H1 (cell line): Measurements from ENCODE around the gene TIMM10. TPM values are rescaled to one million over a fixed set of nuclear protein-coding genes. Genes with fewer than 3 reads are reported as not detected.

Source experiments
- CTCF ChIA-PET: fragments of 300-600 bp; sonication (Branson Sonifier 250); formaldehyde crosslinking; loops from one replicate; lab custom pipeline; 2021; ENCODE audit not compliant: partially characterized antibody; lab: Charles Lee
- POLR2A ChIA-PET: fragments of 300-600 bp; sonication (Branson Sonifier 250); formaldehyde crosslinking; loops from one replicate; lab custom pipeline; 2021; ENCODE audit warnings: inconsistent platforms; ENCODE audit not compliant: partially characterized antibody; lab: Charles Lee
- DNase-seq, 2 experiments: peaks; one replicate each; pipeline versions ENCODE4 v3.0.0 to v3.0.0-alpha.2; 2010 to 2022; ENCODE audit warnings: low spot score in 2 of 2, low read depth in 1 of 2, mixed read lengths in 1 of 2
- FAIRE-seq: peaks from 2 replicates; lab custom pipeline; 2011; peaks lifted over from hg19 to GRCh38; lab: Jason Lieb, UNC
- H2AFZ ChIP-seq: 2 replicates; pipeline ENCODE4 v1.8.1; 2012; ENCODE audit warnings: low read length, inconsistent platforms
- H2AK5ac ChIP-seq: 2 replicates; pipeline ENCODE4 v1.6.1; 2013; ENCODE audit warnings: low read depth, low read length
- H2BK120ac ChIP-seq: replicated peaks from 2 replicates; pipeline ENCODE3; 2013; ENCODE audit warnings: low read depth, low read length, inconsistent platforms
- H2BK12ac ChIP-seq: 2 replicates; pipeline ENCODE4 v1.6.1; 2013; ENCODE audit warnings: low read depth, low read length
- H2BK15ac ChIP-seq: 2 replicates; pipeline ENCODE4 v1.6.1; 2013; ENCODE audit warnings: low read length
- H2BK20ac ChIP-seq: 2 replicates; pipeline ENCODE4 v1.6.1; 2013; ENCODE audit warnings: low read length
- H2BK5ac ChIP-seq: 2 replicates; pipeline ENCODE4 v1.6.1; 2013; ENCODE audit warnings: low read depth, low read length
- H3K14ac ChIP-seq: 2 replicates; pipeline ENCODE4 v1.6.1; 2013; ENCODE audit warnings: inconsistent platforms; ENCODE audit not compliant: insufficient read length
- H3K18ac ChIP-seq: 2 replicates; pipeline ENCODE4 v1.6.1; 2013; ENCODE audit warnings: low read length; ENCODE audit errors: extremely low read depth
- H3K23ac ChIP-seq: 2 replicates; pipeline ENCODE4 v1.6.1; 2013; ENCODE audit warnings: inconsistent platforms; ENCODE audit not compliant: insufficient read length
- H3K23me2 ChIP-seq: 2 replicates; pipeline ENCODE4 v1.6.1; 2013; ENCODE audit warnings: low read depth, low read length
- H3K27ac ChIP-seq: 2 replicates; pipeline ENCODE4 v1.6.1; 2011; ENCODE audit warnings: low read depth, low read length, inconsistent platforms
- H3K27me3 ChIP-seq, 4 experiments: replicated peaks in 1 of 4; 1 replicate in 1 of 4; 2 replicates in 3 of 4; pipeline versions ENCODE4 v1.6.1 to v1.8.1; 2011 to 2013; ENCODE audit warnings: low read length in 3 of 4, mild to moderate bottlenecking in 3 of 4, inconsistent platforms in 2 of 4, mixed read lengths in 2 of 4, moderate library complexity in 1 of 4; ENCODE audit not compliant: control insufficient read depth in 3 of 4, insufficient read depth in 3 of 4; ENCODE audit errors: extremely low read depth in 1 of 4
- H3K36me3 ChIP-seq, 4 experiments: 2 replicates each; pipeline versions ENCODE4 v1.6.1 to v1.8.1; 2011 to 2013; ENCODE audit warnings: mild to moderate bottlenecking in 4 of 4, low read length in 3 of 4, moderate library complexity in 2 of 4, control low read depth in 1 of 4, inconsistent platforms in 1 of 4; ENCODE audit not compliant: insufficient read depth in 4 of 4, control insufficient read depth in 2 of 4
- H3K4ac ChIP-seq: replicated peaks from 2 replicates; pipeline ENCODE3; 2013; ENCODE audit warnings: low read length, low read depth, mixed read lengths, inconsistent platforms; ENCODE audit not compliant: insufficient read length
- H3K4me1 ChIP-seq, 4 experiments: replicated peaks in 1 of 4; 1 replicate in 1 of 4; 2 replicates in 3 of 4; pipeline versions ENCODE4 v1.6.1 to v1.8.1; 2011 to 2013; ENCODE audit warnings: low read length in 3 of 4, inconsistent platforms in 2 of 4, mixed read lengths in 1 of 4; ENCODE audit not compliant: insufficient read depth in 4 of 4, control insufficient read depth in 3 of 4
- H3K4me2 ChIP-seq, 2 experiments: 2 replicates each; pipeline versions ENCODE4 v1.6.1 to v1.8.1; 2011 to 2013; ENCODE audit warnings: low read depth in 2 of 2, low read length in 2 of 2, control low read depth in 1 of 2, inconsistent platforms in 1 of 2, mild to moderate bottlenecking in 1 of 2; ENCODE audit not compliant: insufficient read depth in 1 of 2
- H3K4me3 ChIP-seq, 4 experiments: fragments of 200-600, 300-600 bp in 1 of 4; sonication (generic), shearing (Covaris generic), sonication (Bioruptor Twin) in 1 of 4; 2 replicates each; pipeline versions ENCODE4 v1.5.1 to v1.8.1; 2011 to 2016; ENCODE audit warnings: low read length in 4 of 4, low read depth in 3 of 4, control low read depth in 2 of 4, inconsistent platforms in 2 of 4, mild to moderate bottlenecking in 2 of 4, mixed read lengths in 1 of 4, moderate library complexity in 1 of 4; ENCODE audit not compliant: insufficient read depth in 2 of 4; ENCODE audit errors: extremely low read depth in 1 of 4
- H3K56ac ChIP-seq: replicated peaks from 2 replicates; pipeline ENCODE3; 2013; ENCODE audit warnings: low read depth, mild to moderate bottlenecking, mixed read lengths, low read length, inconsistent platforms; ENCODE audit not compliant: insufficient read length
- H3K79me1 ChIP-seq: 2 replicates; pipeline ENCODE4 v1.6.1; 2013; ENCODE audit warnings: low read depth, low read length, control low read depth
- H3K79me2 ChIP-seq, 2 experiments: 2 replicates each; pipeline versions ENCODE4 v1.6.1 to v1.8.1; 2012 to 2013; ENCODE audit warnings: low read length in 2 of 2, mild to moderate bottlenecking in 2 of 2, inconsistent platforms in 1 of 2; ENCODE audit not compliant: insufficient read depth in 2 of 2, control insufficient read depth in 1 of 2
- H3K9ac ChIP-seq, 4 experiments: replicated peaks in 1 of 4; 1 replicate in 1 of 4; 2 replicates in 3 of 4; pipeline versions ENCODE4 v1.6.1 to v1.8.1; 2011 to 2013; ENCODE audit warnings: low read depth in 3 of 4, low read length in 3 of 4, control low read depth in 2 of 4, mild to moderate bottlenecking in 2 of 4, moderate library complexity in 2 of 4, inconsistent platforms in 1 of 4; ENCODE audit errors: extremely low read depth in 1 of 4
- H3K9me3 ChIP-seq, 2 experiments: 2 replicates each; pipeline versions ENCODE4 v1.6.1 to v1.8.1; 2012 to 2013; ENCODE audit warnings: mild to moderate bottlenecking in 2 of 2, moderate library complexity in 2 of 2, control low read depth in 1 of 2, inconsistent platforms in 1 of 2, low read depth in 1 of 2, low read length in 1 of 2, mixed read lengths in 1 of 2; ENCODE audit not compliant: insufficient read depth in 2 of 2
- H4K20me1 ChIP-seq, 2 experiments: replicated peaks in 1 of 2; 2 replicates each; pipeline versions ENCODE3 to v1.8.1; 2011 to 2013; ENCODE audit warnings: inconsistent platforms in 2 of 2, low read length in 2 of 2, mild to moderate bottlenecking in 1 of 2; ENCODE audit not compliant: insufficient read depth in 2 of 2, control insufficient read depth in 1 of 2
- H4K5ac ChIP-seq: 2 replicates; pipeline ENCODE4 v1.6.1; 2013; ENCODE audit warnings: low read length, low read depth, mixed read lengths, inconsistent platforms; ENCODE audit not compliant: insufficient read length
- H4K8ac ChIP-seq: 2 replicates; pipeline ENCODE4 v1.8.0; 2013; ENCODE audit warnings: mild to moderate bottlenecking, moderate library complexity, low read length, inconsistent platforms; ENCODE audit not compliant: insufficient read depth; ENCODE audit errors: extremely low read depth
- H4K91ac ChIP-seq: replicated peaks from 2 replicates; pipeline ENCODE3; 2013; ENCODE audit warnings: low read length, mixed read lengths, inconsistent platforms; ENCODE audit not compliant: insufficient read length
- BACH1 ChIP-seq: IDR thresholded peaks from 2 replicates; pipeline ENCODE4 v1.6.1; 2012; ENCODE audit warnings: low read length, improper control_type of control experiment
- CBX5 ChIP-seq: fragments of 300-800, 300-1000 bp; sonication (generic); IDR thresholded peaks from 2 replicates; pipeline ENCODE4 v1.7.1; 2016; ENCODE audit warnings: antibody characterized with exemption, low read length, low read depth
- CTCF ChIP-seq, 3 experiments: IDR thresholded peaks; 1 replicate in 2 of 3; 2 replicates in 1 of 3; pipeline versions ENCODE4 v1.5.1 to v1.6.1; 2011; ENCODE audit warnings: low read length in 3 of 3, mild to moderate bottlenecking in 3 of 3, inconsistent platforms in 2 of 3, low read depth in 1 of 3, moderate library complexity in 1 of 3; ENCODE audit not compliant: insufficient read depth in 1 of 3; ENCODE audit errors: control extremely low read depth in 1 of 3
- KDM4A ChIP-seq: IDR thresholded peaks from one replicate; pipeline ENCODE4 v1.7.1; 2012; ENCODE audit warnings: low read depth, mild to moderate bottlenecking, moderate library complexity, low read length, inconsistent platforms; ENCODE audit not compliant: severe bottlenecking
- KDM5A ChIP-seq: fragments of 200-600 bp; IDR thresholded peaks from 2 replicates; pipeline ENCODE4 v1.7.1; 2012; ENCODE audit warnings: mild to moderate bottlenecking, low read length, inconsistent platforms, mixed read lengths
- RAD21 ChIP-seq, 2 experiments: IDR thresholded peaks in 1 of 2; conservative IDR thresholded peaks in 1 of 2; 2 replicates each; pipeline ENCODE4 v1.6.1; 2011; ENCODE audit warnings: low read depth in 2 of 2, low read length in 2 of 2, improper control_type of control experiment in 1 of 2, inconsistent platforms in 1 of 2, mild to moderate bottlenecking in 1 of 2, moderate library complexity in 1 of 2
- RNF2 ChIP-seq: fragments of 200-900, 300-1000 bp; sonication (generic); IDR thresholded peaks from 2 replicates; pipeline ENCODE4 v1.7.1; 2016; ENCODE audit warnings: borderline replicate concordance, low read depth, mild to moderate bottlenecking, antibody characterized with exemption, low read length; ENCODE audit not compliant: poor library complexity, severe bottlenecking; ENCODE audit errors: missing control alignments
- YY1 ChIP-seq: IDR thresholded peaks from 2 replicates; pipeline ENCODE4 v1.6.1; 2011; ENCODE audit warnings: low read depth, mild to moderate bottlenecking, low read length
- WGBS, 2 experiments: shearing (Covaris generic) in 1 of 2; methylation state at CpG; one replicate each; pipeline versions ENCODE4 v1.1.6 to v1.1.7; 2013 to 2015; ENCODE audit warnings: low lambda C conversion rate in 2 of 2, mixed read lengths in 2 of 2, inconsistent platforms in 1 of 2, low coverage in 1 of 2, missing lambda C conversion rate in 1 of 2; ENCODE audit not compliant: insufficient replicate concordance in 2 of 2, insufficient coverage in 1 of 2, insufficient read length in 1 of 2; ENCODE audit errors: extremely low coverage in 1 of 2, missing lambda C conversion rate in 1 of 2; 5-methylcytosine and 5-hydroxymethylcytosine counted together
- polyA plus RNA-seq, 7 experiments: library from polyadenylated mRNA; depleted of rRNA in 3 of 7; stranded (reverse) in 5 of 7; unstranded in 2 of 7; fragments of >200 nt in 5 of 7; fragments of 200-250 nt in 2 of 7; gene quantifications; 1 replicate in 5 of 7; 2 replicates in 1 of 7; 4 replicates in 1 of 7; pipeline versions ENCODE4 v1.2.1 to v1.2.3, GENCODE V29; 2011 to 2013; ENCODE audit warnings: missing spikeins in 2 of 7, mixed read lengths in 2 of 7
- total RNA-seq: library from RNA; stranded (reverse); fragmentation: NEBNext Ultra II Directional; extraction: Animal tissue kit (Norgen Biotek cat#: 25700); gene quantifications from 2 replicates; pipeline ENCODE4 v1.2.1, GENCODE V29; 2021

The TIMM10 gene
- total and polyA plus RNA-seq, 2 of the 8 experiments (the other 6 are each of a cell fraction or from before 2014, with no cell fraction given): 117 to 227 TPM

GRCh38 chr11:57508341-57509170 is 22.0 kb downstream of the TIMM10 start:
- H3K79me1 ChIP-seq: peaks cover under 1% of the 10 kb centered on the region; the same call in 1 of the 2 replicates
- no peak overlapping the region for H3K9ac ChIP-seq
- H3K9me3 ChIP-seq: no peaks in the 10 kb centered on the region
- H2AK5ac ChIP-seq: no peak overlapping the region
- H2AFZ ChIP-seq: no peak overlapping the region
- H3K27me3 ChIP-seq: no peaks in the 10 kb centered on the region; a peak in 1 of 7 replicates
- DNase-seq: no peak
- no peak overlapping the region for H3K14ac ChIP-seq
- no peak overlapping the region for H2BK120ac ChIP-seq
- no peak overlapping the region for H4K8ac ChIP-seq
- H3K18ac ChIP-seq: no peak overlapping the region
- no peak overlapping the region for H3K4ac ChIP-seq
- H3K79me2 ChIP-seq: peaks cover 0 to 30% of the 10 kb centered on the region in 2 experiments; a peak in 3 of 4 replicates
- no peak for FAIRE-seq
- no peak overlapping the region for H4K5ac ChIP-seq
- H3K4me1 ChIP-seq: peaks cover 0 to 3% (median 1%) of the 10 kb centered on the region in 4 experiments
- H3K36me3 ChIP-seq: no peaks in the 10 kb centered on the region
- no peak overlapping the region for H3K56ac ChIP-seq
- 91% methylated on average over 7 of the region's 7 CpGs; no CpG with 5 or more reads in 1 of the 2 experiments for WGBS, 2 experiments
- peaks cover 2 to 3% of the 10 kb centered on the region in 2 experiments for H4K20me1 ChIP-seq
- H3K4me3 ChIP-seq: no peak overlapping the region
- no peak overlapping the region for H3K4me2 ChIP-seq
- H3K23ac ChIP-seq: no peak overlapping the region
- peaks cover 1% of the 10 kb centered on the region; the same call in 1 of the 2 replicates for H3K23me2 ChIP-seq
- POLR2A ChIA-PET: interaction anchor here (1.0 to 1.4 kb wide), 2 partner anchors 9 to 167 kb away, joined by 3 to 4 read pairs; no protein-coding TSS in a partner anchor
- CTCF ChIA-PET: interaction anchor here (0.9 to 33.7 kb wide), 6 partner anchors 11 to 28 kb away, joined by 3 to 1146 read pairs (median 8); partner anchors contain the start of genes SLC43A1, SMTNL1 and TIMM10
- H2BK15ac ChIP-seq: no peak overlapping the region
- H2BK12ac ChIP-seq: no peak overlapping the region
- no peak overlapping the region for H2BK5ac ChIP-seq
- H2BK20ac ChIP-seq: no peak overlapping the region
- no peak overlapping the region for H4K91ac ChIP-seq
- H3K27ac ChIP-seq: no peak overlapping the region
- TF ChIP-seq RAD21 (IDR thresholded peaks at IDR 0.05 in 1 of 2, conservative IDR thresholded peaks at IDR 0.05 in 1 of 2; ENCODE audit: low read depth in 2 of 2, low read length in 2 of 2): no peak
- TF ChIP-seq CTCF (IDR thresholded peaks at IDR 0.05; ENCODE audit: control extremely low read depth in 1 of 3, insufficient read depth in 1 of 3, low read depth in 1 of 3, low read length in 3 of 3): no peak
- no peak for TF ChIP-seq KDM4A
- TF ChIP-seq KDM5A: no peak
- TF ChIP-seq CBX5: no peak
- no peak for TF ChIP-seq YY1
- TF ChIP-seq BACH1: no peak
- TF ChIP-seq RNF2: no peak
